Fibroblast of skin of back (primary cell): ENCODE results near the gene NEK6.

ENCODE experiments used
- DNase-seq: peaks from one replicate; pipeline ENCODE4 v3.0.0-alpha.2; 2013

NEK6 gene

DNA sequence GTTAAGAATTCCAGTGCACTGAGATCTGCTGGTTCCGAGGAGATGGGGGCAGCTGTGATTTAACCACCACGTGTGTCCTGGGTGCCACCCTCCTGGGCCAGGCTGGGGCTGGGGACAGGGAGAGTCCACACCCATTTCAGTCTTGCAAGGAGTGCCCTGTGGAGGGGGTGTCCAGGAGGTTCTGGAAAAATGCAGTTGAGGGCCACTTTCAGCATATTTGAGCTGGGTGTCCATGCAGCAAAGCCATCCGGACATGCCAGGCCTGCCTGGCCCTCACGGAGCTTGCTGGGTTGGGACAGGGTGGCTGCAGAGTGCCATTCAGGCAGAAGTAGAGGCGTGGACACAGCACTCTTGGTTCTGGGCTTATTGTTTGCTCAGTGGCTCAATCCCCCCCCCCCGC is 68.1 kb downstream of the NEK6 start:
- no peak for DNase-seq

DNA sequence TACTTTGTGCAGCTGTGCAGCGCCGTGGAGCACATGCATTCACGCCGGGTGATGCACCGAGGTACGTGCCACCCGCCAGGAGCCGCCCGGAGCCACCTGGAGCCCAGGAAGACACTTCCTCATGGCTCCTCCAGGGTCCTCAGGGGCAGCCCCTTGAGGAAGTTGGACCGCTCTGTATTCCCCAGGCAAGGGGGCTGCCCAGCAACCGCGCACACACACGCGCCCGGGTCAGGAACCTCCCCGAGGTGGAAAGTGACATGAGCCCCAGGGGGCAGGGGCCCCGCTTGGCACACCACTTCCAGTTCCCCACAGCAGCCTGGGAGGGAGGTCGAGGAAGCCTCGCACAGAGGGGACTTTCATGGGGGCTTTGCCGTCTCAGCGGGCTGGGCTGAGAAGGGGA is 68.6 kb downstream of the NEK6 start:
- DNase-seq = no peak

DNA sequence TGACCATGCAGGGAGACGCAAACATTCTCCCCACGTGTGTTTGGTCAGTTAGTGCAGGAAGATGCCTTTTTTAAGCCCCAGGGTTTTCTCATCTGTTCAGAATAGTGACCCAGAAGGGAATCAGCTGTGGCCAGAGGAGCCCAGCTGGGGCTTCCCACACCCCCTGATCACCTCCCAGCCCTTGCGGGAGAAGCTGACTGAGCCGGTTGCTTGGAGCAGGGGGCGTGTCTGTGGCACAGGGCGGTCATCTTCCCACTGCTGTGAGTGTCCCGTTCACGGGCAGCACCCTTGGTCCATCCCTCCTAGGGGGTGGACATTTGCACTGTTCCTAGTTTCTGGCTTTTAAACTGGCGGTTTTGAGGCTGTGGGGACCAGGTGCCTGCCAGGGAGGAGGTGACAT is 69.7 kb downstream of the NEK6 start:
- no peak for DNase-seq

DNA sequence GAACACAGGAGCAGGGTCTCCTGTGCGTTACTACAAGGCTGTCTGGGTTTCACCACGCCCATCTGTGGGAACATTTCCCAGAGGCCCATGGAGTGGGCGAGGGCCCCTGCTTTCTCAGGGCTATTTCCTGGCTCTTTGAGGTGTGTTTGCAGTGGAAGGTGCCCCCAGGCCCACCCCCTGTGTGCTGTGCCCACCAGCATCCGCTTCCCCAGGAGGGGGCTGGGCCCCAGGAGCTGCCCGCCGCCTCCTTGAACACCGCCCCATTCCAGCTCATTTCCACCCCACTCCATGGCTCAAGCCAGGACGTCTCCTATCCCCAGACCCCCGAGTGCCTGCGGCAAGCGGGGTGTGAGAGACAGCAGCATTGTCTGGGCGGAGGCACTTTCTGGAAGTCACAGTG is 70.5 kb downstream of the NEK6 start:
- DNase-seq = no peak

DNA sequence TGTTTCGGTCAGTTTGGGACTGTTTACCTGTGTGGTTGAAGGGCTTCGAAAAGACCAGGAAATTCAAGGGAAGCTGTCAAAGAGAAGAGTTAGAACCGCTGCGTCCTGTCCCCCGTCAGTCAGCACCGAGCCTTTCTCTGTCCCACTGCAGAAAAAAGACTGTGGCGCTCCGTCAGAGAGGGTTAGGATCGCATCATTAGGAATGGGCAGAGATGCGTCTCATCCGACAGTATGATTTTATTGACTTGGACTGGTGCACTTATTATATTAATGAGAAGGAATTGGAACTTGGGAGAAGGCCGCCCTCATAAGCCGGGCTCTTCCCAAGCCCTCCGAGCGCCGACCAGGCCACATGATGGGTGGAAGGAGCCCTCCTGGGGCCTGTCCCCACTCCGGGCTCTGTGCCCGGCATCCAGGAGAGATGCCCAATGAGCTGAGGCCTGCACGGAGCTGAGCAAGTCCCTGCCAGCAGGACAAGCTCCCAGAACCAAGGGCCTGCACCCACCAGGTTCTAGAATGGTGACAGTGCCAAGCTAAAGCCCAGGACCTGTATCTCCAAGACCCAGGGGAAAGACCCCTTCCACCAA is 71.5 kb downstream of the NEK6 start:
- DNase-seq = no peak

DNA sequence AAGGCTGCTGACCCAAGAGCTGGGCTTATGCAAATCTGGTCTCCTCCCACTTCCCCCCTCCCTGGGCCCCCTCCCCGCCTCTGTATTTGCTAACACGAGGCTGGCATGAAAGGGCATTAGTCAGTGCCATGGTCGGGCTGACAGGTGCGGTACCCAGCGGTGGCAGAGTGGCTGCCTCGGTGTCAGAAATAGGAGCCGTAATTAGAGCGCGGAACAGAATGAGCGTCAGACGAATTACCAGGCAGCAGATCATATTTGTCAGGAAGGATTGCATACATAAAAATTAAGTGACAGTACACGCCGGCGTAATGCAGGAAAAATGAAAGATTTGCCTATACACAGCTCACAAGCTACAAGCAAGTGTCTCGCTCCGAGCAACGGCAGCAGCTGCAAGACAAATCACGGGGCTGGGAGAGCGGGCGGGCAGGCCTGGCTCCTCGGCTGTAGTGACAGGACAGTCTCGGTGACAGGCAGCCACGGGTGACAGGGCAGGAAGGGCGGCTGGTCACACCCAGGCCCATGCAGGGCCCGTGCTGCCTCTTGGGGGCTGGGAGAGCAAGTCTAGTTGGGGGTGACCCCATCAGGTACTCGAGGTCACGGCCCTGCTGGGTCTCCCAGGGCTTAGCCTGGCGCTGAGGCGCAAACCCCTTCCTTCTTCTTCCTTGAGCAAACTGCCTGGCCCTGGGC is 72.4 kb downstream of the NEK6 start:
- no peak for DNase-seq

DNA sequence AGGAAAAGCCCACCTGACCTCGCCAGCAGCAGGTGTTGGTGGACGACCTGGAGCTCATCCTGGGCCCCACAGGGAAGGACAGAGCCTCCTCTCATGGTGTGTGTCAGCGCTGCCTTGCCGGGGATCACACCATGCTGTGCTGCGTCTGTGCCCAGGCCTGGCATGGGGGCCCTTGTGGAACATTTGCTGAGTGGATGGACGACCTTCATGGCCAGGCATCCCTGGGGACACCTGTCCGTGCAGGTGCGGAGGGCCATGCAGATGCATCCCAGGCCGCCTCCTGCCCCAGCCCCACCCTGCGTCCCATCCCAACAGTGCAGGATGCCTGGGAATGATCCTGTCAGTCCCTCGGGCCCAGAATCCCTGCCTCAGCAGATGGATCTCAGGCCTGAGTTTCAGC is 73.8 kb downstream of the NEK6 start:
- DNase-seq = no peak

DNA sequence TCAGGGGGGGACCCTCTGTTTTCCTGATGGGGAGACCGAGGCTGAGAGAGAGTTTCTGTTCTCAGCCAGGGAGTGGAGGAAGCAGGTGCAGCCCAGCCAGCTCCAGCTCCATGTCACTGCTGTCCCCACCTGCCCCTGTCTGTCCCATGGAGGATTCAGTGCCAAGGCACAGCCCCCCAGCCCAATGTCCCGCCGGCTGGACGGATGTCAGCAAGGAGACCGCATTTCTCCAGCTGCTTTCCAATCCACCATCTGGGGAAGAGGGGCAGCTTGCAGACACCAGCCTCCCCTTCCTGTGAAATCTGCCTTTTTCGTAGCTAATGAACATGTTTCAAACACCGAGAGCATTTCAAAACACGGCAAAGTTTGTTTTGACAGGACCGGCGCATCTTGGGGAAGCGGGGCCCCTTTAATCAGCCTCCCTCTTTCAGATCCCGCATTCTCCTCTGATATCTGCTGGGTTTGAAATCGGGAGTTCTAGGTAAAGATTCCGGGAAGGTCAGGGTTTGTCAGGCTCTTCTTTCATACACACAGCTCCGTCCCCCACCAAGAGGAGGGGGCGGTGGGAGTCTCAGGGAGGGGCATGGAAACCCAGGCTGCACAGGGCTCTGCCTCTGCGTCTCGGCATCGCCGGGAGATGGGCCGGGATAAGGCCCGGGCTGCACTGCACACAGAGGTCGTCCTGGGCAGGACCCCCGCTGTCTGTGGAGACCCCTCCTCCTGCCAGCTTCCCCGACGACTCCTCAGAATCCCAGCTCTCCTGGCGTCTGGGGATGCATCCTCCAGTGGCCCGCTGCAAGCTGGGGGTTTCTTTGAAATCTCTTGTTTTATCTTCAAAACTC is 74.8 kb downstream of the NEK6 start:
- no peak for DNase-seq

DNA sequence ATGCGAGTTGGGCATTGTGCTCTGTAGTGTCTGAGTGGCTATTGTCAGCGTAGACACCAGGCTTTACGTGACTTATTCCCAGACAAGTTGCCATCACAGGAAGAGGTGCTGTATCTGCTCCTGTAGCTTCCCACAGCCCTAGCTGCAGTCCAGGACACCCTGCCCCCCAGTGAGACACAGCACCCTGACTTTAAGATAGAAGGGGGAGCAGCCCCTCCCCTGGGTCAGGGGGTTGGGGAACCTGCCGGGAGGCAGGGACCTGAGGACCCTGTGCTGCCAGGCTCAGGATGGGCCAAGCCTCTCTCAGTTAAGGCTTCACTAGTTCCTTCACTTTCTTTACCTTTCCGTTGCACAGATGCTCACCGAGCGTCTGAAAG is 75.4 kb downstream of the NEK6 start:
- DNase-seq = no peak

DNA sequence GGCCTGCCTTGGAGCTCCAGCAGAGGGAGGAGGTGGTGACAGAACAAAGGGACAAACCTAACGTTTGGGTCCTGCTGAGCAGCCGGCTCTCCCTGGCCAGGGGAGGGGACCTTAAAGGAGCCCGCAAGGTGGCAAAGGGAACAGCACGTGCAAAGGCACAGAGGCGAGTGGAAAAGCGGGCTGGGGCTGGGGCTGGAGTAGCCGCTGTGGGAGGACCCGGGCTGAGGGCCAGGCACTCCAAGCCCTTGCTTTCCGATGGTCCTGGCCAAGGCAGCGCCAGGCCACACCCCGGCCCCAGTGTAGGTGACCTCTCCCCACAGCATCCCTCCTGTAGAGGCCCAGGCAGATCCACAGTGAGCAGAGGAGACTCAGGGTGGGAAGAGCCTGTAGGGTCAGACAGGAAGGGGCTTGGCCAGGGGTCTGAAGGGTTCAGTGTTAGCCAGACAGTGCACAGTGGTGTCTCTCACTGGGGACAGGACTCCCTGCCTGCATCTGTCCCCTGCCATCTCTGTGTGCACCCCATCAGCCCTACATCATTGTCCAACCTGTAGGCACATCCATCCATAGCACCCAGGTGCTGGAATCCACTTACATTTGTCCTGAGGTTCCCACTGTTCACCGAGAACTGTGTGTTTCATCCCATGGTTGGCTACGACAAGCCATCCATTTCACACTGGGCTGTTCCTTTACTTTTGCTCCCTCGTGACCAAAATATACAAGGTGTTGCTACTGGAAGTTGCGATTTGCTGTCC is 77.0 kb downstream of the NEK6 start:
- no peak for DNase-seq

DNA sequence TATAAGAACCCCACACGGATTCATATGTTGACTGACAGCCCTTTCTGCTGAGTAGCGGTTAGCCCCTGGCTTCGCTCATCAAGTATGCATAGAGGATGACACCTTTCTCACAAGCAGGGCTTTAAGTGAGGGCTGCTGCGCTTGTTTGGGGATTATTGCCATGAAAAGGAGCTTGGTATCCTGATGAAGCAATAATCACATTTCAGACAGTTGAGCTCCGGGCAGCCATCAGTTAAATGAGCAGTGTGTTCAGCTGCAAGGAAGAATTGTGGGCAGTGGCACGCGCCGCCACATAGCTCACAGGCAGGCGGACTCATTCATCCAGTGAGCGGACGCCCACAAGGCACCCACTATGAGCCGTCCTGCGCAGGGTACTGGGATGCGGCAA is 77.6 kb downstream of the NEK6 start:
- no peak for DNase-seq

DNA sequence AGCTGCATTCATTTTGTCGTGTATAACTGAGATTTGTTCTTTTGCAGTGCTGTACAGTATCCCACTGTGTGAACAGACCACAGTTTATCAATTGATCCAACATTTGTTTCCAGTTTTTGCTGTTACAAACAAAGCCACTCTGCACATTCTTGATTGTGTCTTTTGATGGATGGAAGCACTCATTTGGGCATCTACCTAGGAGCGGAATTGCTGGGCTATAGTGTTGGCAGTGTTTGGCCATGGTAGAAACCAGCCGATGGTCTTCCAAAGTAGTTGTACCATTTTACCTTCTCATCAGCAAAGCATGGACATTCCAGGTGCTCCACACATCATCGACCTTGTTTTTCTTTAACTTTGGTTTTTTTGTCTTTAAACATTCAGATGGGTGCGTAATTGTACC is 79.8 kb downstream of the NEK6 start:
- no peak for DNase-seq

DNA sequence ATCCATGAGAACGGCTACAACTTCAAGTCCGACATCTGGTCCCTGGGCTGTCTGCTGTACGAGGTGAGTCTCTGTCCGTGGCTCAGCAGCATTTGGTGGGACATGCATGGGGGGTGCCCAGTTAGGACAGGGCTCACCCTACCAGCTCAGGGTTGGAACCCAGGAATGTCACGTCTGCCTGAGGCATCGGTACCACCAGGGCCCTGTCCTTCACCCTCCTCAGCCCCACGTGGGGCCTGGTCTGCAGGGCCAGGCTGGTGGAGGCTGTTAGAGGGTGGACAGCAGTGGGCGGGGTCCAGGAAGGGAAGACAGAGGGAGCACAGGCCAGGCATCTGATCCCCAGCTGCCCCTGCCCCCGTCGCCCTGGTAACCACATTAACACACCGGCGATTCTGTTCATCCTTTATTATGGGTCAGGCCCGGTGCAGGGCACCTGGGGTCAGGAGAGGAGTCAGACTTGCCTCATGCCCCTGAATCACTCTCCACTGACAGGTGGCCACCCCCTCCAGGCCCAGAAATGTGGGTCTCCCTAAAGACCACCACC is 81.9 kb downstream of the NEK6 start:
- no peak for DNase-seq

DNA sequence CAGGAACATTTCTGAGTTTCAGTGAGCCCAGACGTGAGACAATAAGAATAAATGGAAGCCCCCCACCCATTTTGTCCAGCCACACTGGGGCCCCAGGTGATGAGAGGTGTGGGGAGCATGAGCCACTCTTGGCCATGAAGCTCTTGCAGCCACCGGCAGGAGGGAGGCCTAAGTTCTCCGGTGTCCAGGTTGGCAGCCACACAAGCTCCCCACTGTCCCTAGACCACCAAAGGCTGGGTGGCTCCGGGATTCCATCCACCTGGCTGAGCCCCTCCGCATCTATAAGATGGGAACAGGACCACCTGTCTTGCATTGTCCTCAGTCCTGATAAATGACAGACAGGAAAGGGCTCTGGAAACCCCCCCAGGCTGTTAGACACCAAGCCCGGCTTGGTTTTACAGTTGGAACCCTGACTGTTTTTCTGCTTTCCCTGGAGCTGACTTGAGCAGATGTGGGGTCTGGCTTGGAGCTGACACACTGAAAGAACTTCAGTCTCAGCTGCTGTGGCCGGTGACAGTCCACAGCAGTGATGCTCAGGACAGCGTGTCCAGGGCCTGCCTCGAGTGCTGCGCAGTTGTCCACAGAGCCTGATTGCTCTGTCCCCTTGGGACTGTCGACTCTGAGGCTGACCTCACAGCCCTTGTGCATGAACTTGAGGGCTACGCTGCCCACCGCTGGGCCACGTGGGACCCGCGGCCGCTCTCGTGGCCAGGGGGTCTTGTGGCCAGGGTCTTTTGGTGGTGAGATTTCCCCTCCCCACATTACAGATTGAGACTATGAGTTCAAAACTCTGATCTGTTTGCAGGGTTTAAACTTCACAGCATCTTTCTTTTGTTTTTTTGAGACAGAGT is 82.7 kb downstream of the NEK6 start:
- no peak for DNase-seq

DNA sequence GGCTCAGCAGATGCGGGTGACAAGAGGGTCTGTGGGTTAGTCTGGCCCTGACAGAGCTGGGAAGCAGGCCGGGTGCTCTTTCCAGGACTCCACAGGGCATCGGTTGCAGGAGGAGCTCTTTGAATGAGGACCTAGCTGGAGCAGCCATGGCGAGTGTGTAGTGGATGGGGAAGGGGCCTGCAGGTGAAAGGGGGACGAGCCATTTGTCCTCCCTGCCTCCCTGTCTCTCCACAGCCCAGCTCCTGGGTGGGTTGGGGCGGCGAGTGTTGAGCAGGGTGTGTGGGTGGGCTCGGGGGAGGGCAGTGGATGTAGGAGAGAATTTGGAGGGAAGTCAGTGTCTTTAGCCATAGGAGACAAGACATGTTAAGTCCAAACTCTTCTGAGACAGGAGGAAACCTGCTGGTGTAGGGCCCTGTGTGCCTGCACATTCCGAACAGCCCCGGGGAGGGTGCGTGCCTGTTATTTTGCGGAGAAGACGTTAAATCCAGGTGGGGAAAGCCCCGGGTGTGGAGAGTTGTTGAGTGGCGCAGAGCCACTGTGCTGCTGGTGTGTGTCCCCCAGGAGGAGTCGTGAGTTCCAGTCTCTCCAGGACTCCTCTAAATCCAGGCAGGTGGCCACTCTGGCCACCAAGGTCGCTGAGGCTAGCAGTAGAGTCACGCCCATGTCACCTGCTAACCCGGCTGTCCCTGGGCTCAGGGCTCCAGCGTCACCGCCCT is 83.9 kb downstream of the NEK6 start:
- DNase-seq = no peak

DNA sequence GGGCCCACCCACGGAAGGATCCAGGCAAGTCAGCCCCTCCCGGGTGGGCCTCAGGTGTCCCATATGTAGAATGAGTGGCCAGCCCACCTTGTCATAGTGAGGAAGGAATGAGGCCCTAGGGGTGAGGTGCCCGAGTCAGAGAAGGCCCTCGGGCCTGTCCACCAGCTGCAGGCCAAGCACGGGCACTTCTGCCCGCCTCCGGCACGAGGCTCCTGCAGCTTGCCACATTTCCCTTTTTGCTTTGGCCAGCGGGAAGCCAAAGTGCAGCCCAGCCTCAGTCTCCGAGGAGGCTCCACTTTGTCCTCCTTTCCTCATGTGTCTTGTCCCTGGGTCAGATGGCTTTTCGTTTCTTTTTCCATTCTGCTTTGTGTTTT is 84.6 kb downstream of the NEK6 start:
- DNase-seq = no peak

DNA sequence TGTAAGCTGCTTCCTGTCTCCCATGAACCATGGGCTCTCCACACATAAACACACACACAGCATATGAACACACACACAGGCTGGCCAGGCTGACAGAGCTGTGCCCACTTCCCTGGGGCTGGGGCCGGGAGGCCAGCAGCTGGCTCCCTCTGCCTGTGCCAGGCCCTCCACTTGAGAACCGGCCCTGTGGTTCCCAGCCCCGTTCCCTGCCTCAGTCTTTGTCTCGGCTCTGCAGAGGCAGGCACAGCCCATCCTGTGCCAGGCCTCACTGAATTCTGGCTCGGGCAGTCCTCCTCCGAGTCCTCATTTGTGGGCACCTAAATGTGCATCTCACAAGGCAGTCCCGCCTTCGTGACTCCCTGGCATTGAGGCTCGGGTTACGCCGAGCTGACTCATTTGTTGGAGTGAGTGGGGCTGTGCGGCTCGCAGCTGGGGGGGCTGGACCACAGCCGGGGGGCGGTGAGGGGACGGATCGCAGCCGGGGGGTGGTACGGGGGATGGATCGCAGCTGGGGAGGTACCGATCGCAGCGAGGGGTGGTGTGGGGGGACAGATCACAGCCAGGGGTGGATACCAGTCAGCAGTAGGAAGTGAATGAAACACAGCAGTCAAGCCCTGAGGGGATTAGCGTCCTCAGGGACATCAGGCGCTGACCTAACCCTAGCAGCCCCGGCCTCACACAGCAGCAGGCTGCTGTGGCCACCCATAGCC is 85.2 kb downstream of the NEK6 start:
- peak; percentile 96 for DNase-seq

DNA sequence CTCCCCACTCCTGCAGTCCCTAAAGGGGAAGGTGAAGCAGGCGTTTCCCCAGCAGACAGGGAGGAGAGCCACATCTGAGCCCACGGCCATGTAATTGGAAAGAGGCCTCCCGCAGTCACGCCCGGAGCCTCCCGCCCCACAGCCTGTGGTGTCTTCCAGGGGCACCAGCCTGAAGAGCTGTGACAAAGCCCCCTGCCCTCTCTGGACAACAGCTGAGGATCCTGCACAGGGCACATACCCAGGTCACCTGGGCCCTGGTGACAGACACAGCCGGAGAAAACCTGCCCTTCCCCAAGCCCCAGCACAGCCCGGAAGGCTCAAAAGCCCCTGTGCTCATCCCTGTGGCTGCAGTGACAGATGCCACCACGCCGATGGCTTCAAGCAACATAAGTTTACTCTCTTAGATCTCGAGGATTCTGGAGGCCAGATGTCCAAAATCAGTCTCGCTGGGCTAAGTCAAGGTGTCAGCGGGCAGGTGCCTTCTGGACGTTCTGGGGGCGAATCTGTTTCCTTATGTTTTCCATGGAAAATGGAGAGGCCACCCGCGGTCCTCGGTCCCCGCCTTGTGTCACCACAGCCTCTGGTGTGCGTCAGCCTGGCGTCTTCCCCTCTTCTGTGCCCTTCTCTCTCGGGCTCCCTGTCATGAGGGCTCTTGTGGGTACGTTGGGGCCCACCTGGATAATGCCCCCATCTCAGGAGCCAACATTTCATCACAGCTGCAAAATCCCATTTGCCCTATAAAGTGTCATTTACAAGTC is 86.0 kb downstream of the NEK6 start:
- no peak for DNase-seq

DNA sequence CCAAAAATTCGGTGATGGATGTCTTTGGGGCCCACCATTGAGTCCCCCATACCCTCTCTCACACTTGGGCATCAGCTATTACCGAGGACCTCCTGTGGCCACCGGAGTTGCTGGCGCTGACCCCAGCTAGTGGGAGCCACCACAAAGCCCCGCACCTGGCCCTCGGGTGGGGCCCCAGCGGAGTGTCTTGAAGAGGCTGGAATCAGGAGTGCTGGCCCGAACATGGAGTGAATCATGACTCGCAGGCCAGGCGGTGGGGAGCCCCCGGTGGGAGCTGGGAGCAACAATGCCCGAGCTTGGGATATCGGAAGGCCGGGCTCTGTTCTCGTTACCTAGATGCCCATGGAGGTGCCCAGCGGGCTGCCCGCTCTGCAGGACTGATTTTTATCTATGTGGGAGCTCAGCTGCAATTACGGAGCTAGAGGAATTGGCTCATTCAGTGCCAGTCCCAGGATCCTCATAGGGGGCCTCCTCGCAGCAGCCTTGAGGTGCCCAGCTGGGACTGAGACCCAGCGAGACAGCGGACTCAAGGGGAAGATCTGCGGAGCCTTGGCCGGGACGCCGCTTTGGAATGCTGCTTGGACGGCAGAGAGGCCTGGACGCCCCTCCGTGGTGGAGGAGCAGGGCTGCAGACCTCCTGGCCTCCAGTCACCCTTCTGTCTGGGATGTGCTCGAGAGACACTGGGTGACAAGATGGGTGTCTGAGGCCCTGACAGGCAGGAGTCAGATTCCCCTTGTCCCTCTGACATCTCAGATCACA is 86.7 kb downstream of the NEK6 start:
- DNase-seq = no peak
